NCI-H2081 treated with DMSO at 0.1 percent for 48 hours (cell line): Measurements from ENCODE around the gene AKR7A2.
"Not testable (repeated sequence)": the region's sequence is repeated elsewhere in the genome, so short reads cannot be mapped to it uniquely, and the experiment has no call there.

Experiments used
- DNase-seq: peaks from one replicate; lab custom pipeline; 2025; lab: John Stamatoyannopoulos, UW

Gene AKR7A2

DNA sequence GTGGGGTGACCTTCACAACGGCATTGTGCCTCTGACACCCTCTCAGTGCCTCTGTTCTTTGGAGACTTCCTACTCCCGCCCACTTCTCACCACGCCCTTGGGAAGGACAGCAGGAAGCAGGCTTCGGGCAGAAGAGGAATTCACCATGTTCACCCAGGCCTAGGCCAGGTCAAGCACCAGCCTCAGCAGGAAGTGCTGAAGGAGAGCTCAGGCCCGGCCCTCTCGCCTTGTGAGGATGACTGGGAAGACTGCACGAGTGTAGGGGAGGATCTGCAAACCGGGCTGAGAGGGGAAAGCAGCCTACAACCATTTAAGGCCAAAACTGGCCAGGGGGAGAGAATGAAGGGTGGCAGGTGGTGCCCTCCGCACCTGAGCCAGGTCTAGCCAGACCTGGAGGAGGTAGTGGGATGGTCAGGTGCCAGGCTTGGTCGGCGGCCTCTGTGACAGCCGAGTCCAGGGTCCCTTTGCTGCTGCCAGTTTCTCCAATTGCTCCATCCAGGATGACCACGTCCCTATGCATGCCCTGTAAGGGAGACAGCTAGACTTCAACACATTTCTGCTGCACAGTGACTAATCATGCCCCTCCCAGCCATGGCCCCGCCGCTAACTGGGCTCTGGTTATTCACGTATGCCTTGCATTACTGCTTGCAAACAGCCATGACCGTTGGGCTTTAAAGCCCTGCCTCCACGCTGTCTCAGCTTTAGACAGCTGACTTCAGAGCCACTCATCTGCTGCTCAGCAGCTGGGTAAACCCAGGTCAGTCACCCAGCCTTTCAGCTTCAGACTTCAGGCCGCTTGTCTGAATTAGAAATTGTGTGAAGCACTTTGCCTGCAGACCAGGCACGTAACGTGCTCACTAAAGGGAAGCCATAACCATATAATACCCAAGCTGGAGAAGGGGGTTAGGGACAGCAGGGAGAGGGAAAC lies 51.5 kb downstream of the AKR7A2 start:
- no peak for DNase-seq

DNA sequence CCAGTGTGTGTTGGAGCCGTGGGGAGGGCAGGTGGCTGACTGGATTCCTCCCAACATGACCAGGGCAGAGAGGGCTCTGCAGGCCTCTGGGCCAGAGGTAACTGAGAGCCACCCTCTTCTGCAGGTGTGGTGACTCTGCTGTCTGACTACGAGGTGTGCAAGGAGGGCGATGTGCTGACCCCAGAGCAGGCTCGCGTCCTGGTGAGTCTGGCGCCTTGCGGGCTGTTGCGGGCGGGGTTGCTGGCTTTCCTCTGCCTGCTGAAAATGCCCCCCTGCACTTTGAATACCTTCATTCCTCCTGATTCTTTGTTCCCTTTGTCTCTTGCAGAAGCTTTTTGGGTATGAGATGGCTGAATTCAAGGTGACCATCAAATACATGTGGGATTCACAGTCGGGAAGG lies 53.6 kb downstream of the AKR7A2 start:
- no peak for DNase-seq

DNA sequence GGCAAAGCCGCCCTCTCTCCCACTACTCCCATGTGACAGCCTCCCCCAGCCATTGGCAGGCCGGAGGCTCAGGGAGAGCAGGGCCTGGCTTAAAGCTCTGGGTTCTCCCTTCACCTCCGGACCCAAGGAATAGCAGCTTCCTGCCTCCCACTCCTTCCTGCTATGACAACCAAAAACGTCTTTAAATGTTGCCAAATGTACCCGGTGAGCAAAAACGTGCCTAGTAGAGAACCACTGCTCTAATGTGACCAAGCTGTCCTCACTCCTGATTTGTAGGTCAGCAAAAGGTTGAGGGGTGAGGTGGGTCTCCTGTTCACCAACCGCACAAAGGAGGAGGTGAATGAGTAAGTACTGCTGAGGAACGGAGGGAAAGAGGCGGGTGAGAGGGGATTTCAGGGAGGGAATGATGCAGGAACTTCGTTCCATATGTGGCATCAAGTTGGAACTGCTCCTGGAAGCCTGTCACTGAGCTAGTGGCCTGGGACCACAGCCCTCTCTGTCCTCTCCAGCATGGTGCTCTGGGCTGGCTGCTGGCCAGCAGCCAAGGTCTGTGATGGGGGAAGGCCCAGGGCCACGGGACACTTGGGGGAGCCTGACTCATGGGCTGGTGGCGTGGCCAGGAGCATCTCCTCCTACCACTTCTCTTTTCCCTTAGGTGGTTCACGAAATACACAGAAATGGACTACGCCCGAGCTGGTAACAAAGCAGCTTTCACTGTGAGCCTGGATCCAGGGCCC lies 54.6 kb downstream of the AKR7A2 start:
- DNase-seq = no peak

DNA sequence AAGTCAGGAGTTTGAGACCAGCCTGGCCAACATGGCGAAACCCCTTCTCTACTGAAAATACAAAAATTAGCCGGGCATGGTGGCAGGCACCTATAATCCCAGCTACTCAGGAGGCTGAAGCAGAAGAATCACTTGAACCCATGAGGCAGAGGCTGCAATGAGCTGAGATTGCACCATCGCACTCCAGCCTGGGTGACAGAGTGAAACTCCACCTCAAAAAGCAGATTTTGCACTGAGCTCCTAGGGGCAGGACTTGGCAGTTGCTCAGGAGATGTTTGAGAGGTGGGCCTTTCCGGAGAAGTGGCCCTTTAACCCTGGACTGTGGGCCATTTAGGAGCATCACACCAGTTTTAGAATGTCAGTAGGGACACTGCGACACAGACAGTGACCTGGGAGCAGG lies 55.6 kb downstream of the AKR7A2 start:
- DNase-seq = not testable (repeated sequence)

DNA sequence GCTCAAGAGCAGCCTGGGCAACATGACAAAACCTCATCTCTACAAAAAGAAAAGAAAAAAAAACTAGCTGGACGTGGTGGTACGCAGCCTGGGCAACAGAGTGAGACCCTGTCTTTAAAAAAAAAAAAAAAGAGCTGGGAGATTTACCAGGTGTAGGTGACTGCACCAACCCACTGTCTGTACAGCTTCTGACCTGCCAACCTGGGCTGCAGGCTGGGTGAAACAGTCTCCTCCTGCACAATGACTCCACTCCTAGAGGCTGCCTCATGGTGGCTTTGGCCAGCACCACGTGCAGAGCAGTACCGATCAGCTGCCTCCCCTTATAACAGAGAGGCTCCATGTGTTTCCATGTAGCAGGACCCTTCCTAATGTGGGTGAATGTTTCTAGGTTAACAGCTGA lies 56.7 kb downstream of the AKR7A2 start:
- DNase-seq = no peak

DNA sequence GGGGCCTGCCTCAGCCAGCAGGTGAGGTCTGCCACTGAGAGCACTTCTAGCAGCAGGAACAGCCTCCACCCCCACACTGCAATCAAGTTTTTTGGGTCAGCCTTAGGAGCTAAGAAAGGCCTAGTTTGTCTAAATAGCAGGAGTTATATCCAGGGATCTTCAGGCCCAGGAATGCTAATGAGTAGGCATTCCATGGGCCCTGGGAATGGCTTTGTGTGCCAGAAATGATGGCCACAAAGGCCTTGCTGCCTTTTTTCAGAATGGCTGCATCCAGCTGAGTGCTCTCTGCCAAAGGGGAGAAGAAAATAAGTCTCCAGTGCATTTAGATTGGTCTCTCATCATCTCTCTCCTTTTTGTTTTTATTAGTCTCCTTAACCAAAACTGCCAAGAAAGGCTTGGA lies 57.5 kb downstream of the AKR7A2 start:
- no peak for DNase-seq
